Measurements from ENCODE around the gene CCNY. TPM values are rescaled to one million over a fixed set of nuclear protein-coding genes. Genes with fewer than 3 reads are reported as not detected.

The CCNY gene
- total RNA-seq, 2 experiments from 2014 or later, result 64.9 to 66.9 TPM

- ChIA-PET CTCF (no interaction called here), POLR2A (no interaction called here)
- Mint-ChIP-seq H3K27me3 (no peaks in the 10 kb centered on the region), H3K4me1 (ENCODE audit: low read depth) (peaks cover 86% of the 10 kb centered on the region), H3K36me3 (ENCODE audit: low read depth) (peaks cover 7% of the 10 kb centered on the region), H3K4me3 (no peak overlapping the region), H3K9me3 (no peaks in the 10 kb centered on the region), H3K27ac (no peak overlapping the region)
- peaks cover 27% of the 10 kb centered on the region for H3K4me1 ChIP-seq (ENCODE audit: insufficient read depth, low read length)
- no peak for ATAC-seq (ENCODE audit: poor library complexity)
- no peak overlapping the region for H3K27ac ChIP-seq (ENCODE audit: low read depth in 1 of 2, low read length in 2 of 2)
- no peaks in the 10 kb centered on the region for H3K27me3 ChIP-seq (ENCODE audit: control insufficient read depth in 1 of 2, insufficient read depth in 2 of 2, low read length in 2 of 2)
- H3K9me3 ChIP-seq (ENCODE audit: control insufficient read depth in 1 of 2, insufficient read depth in 1 of 2, low read length in 2 of 2), result no peaks in the 10 kb centered on the region
- TF ChIP-seq, protein P1, sequence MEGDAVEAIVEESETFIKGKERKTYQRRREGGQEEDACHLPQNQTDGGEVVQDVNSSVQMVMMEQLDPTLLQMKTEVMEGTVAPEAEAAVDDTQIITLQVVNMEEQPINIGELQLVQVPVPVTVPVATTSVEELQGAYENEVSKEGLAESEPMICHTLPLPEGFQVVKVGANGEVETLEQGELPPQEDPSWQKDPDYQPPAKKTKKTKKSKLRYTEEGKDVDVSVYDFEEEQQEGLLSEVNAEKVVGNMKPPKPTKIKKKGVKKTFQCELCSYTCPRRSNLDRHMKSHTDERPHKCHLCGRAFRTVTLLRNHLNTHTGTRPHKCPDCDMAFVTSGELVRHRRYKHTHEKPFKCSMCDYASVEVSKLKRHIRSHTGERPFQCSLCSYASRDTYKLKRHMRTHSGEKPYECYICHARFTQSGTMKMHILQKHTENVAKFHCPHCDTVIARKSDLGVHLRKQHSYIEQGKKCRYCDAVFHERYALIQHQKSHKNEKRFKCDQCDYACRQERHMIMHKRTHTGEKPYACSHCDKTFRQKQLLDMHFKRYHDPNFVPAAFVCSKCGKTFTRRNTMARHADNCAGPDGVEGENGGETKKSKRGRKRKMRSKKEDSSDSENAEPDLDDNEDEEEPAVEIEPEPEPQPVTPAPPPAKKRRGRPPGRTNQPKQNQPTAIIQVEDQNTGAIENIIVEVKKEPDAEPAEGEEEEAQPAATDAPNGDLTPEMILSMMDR (IDR thresholded peaks at IDR 0.05), result no peak
- intact Hi-C loops (cut with DNase I, micrococcal nuclease), result no loop called here
- no peak for DNase-seq
- H3K4me3 ChIP-seq (ENCODE audit: low read length), result no peak overlapping the region
- H3K36me3 ChIP-seq (ENCODE audit: insufficient read depth, low read length), result no peaks in the 10 kb centered on the region
Observed at GRCh38 chr10:35420044-35420443, 83.7 kb downstream of the CCNY start.

DNA sequence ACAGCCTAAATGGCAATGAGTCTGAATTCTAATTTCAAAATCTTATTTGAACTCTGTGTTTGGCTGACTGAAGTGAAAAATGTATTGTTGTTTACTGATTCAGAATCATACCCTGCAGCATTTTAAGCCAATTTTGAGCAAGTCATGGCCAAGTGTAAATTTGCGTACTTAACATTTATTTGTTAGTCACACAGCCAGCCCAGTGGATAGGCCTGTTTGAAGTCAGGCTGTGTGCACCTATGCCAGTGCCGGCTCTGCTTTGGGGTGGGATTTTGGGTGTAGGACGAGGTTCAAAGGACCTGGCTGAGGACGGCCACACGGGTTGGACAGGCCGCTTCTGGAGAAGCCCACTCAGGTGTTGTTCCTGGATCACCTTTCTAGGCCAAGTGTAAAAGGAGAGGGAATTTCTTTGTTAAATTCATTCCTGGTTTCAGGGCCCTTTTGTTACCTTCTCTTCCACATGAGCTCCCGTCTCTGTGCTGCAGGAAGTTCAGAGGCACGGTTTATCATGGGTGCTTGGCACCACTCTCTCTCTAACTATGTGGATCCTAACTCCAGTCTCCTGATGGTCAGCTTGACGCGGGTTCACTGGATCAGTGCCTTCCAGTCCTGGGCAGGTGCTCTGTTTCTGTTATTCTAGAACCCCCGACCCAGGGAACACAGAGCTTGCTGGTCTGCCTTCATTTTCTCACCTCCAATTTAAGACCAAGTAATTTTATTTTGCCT lies 84.7 kb downstream of the CCNY start:
- ChIA-PET POLR2A (interaction anchor here (1.0 kb wide), 1 partner anchor 12 kb away, joined by 3 read pairs; no protein-coding TSS in a partner anchor), CTCF (no interaction called here)
- peaks cover 16% of the 10 kb centered on the region for H3K36me3 Mint-ChIP-seq (ENCODE audit: low read depth)
- Histone ChIP-seq H3K27ac (ENCODE audit: low read depth in 1 of 2, low read length in 2 of 2) (no peak overlapping the region), H3K9me3 (ENCODE audit: control insufficient read depth in 1 of 2, insufficient read depth in 1 of 2, low read length in 2 of 2) (no peaks in the 10 kb centered on the region), H3K27me3 (ENCODE audit: control insufficient read depth in 1 of 2, insufficient read depth in 2 of 2, low read length in 2 of 2) (no peaks in the 10 kb centered on the region), H3K4me1 (ENCODE audit: insufficient read depth, low read length) (peaks cover 18% of the 10 kb centered on the region), H3K4me3 (ENCODE audit: low read length) (no peak overlapping the region), H3K36me3 (ENCODE audit: insufficient read depth, low read length) (no peaks in the 10 kb centered on the region)
- no peaks in the 10 kb centered on the region for H3K27me3 Mint-ChIP-seq
- H3K4me1 Mint-ChIP-seq (ENCODE audit: low read depth), result peaks cover 86% of the 10 kb centered on the region
- ATAC-seq (ENCODE audit: poor library complexity) (no peak), DNase-seq (no peak)
- H3K27ac Mint-ChIP-seq, result no peak overlapping the region
- intact Hi-C loops (cut with DNase I, micrococcal nuclease), result no loop called here
- H3K4me3 Mint-ChIP-seq, result no peak overlapping the region
- TF ChIP-seq, protein P1 (IDR thresholded peaks at IDR 0.05), result no peak
- H3K9me3 Mint-ChIP-seq, result no peaks in the 10 kb centered on the region

GRCh38 chr10:35421553-35422178 lies 85.4 kb downstream of the CCNY start:
- no peaks in the 10 kb centered on the region for H3K9me3 ChIP-seq (ENCODE audit: control insufficient read depth in 1 of 2, insufficient read depth in 1 of 2, low read length in 2 of 2)
- no peak for ATAC-seq (ENCODE audit: poor library complexity)
- H3K27ac Mint-ChIP-seq, result no peak overlapping the region
- H3K4me1 ChIP-seq (ENCODE audit: insufficient read depth, low read length), result peaks cover 14% of the 10 kb centered on the region
- no peaks in the 10 kb centered on the region for H3K27me3 Mint-ChIP-seq
- H3K4me3 Mint-ChIP-seq, result no peak overlapping the region
- H3K4me1 Mint-ChIP-seq (ENCODE audit: low read depth), result peaks cover 86% of the 10 kb centered on the region
- peaks cover 23% of the 10 kb centered on the region for H3K36me3 Mint-ChIP-seq (ENCODE audit: low read depth)
- H3K9me3 Mint-ChIP-seq, result no peaks in the 10 kb centered on the region
- DNase-seq, result no peak
- intact Hi-C loops (cut with DNase I, micrococcal nuclease), result no loop called here
- no peaks in the 10 kb centered on the region for H3K36me3 ChIP-seq (ENCODE audit: insufficient read depth, low read length)
- H3K27me3 ChIP-seq (ENCODE audit: control insufficient read depth in 1 of 2, insufficient read depth in 2 of 2, low read length in 2 of 2), result no peaks in the 10 kb centered on the region
- POLR2A ChIA-PET, result interaction anchor here (1.0 kb wide), 1 partner anchor 13 kb away, joined by 3 read pairs; no protein-coding TSS in a partner anchor
- H3K27ac ChIP-seq (ENCODE audit: low read depth in 1 of 2, low read length in 2 of 2), result no peak overlapping the region
- CTCF ChIA-PET, result no interaction called here
- H3K4me3 ChIP-seq (ENCODE audit: low read length), result no peak overlapping the region
- TF ChIP-seq, protein P1 (IDR thresholded peaks at IDR 0.05), result no peak
